ENCODE data around the gene LBP.

Gene LBP

GRCh38 chr20:38372806-38373205 lies 26.5 kb downstream of the LBP start:
- TF ChIP-seq EZH2phosphoT487 (IDR thresholded peaks at IDR 0.05; ENCODE audit: low read length) = no peak
- TF ChIP-seq CTCF (IDR thresholded peaks at IDR 0.05; ENCODE audit: low read length) = no peak
- no peak for TF ChIP-seq EZH2 (optimal IDR thresholded peaks at IDR 0.05; ENCODE audit: low read depth, low read length)
- H3K4me2 ChIP-seq (ENCODE audit: low read depth, low read length) = no peak overlapping the region
- no peaks in the 10 kb centered on the region for H4K20me1 ChIP-seq (ENCODE audit: insufficient read depth, low read length)
- H3K4me3 ChIP-seq (ENCODE audit: low read length) = no peak overlapping the region
- no peak overlapping the region for H2AFZ ChIP-seq (ENCODE audit: low read length)
- no peaks in the 10 kb centered on the region for H3K4me1 ChIP-seq (ENCODE audit: low read length)
- no peaks in the 10 kb centered on the region for H3K9me3 ChIP-seq (replicated peaks; ENCODE audit: insufficient read depth, low read length)
- peaks cover 10% of the 10 kb centered on the region; the same call in 1 of the 2 replicates for H3K27me3 ChIP-seq (replicated peaks; ENCODE audit: insufficient read depth, low read length)
- no peak overlapping the region for H3K9ac ChIP-seq (ENCODE audit: low read length)
- H3F3A ChIP-seq (ENCODE audit: insufficient read depth, low read length) = no peaks in the 10 kb centered on the region
- no peak overlapping the region for H3K27ac ChIP-seq (ENCODE audit: low read length)
- no peaks in the 10 kb centered on the region for H3K9me2 ChIP-seq (replicated peaks; ENCODE audit: insufficient read depth, low read length)
- no peaks in the 10 kb centered on the region for H3K79me2 ChIP-seq (ENCODE audit: low read length)
- DNase-seq = no peak
- H3K36me3 ChIP-seq (replicated peaks; ENCODE audit: insufficient read depth, low read length) = no peaks in the 10 kb centered on the region

- H3K9me3 ChIP-seq (replicated peaks; ENCODE audit: insufficient read depth, low read length) = no peaks in the 10 kb centered on the region
Observed at GRCh38 chr20:38373231-38373867, 27.1 kb downstream of the LBP start.

GRCh38 chr20:38373898-38374297 lies 27.6 kb downstream of the LBP start:
- no peak overlapping the region for H3K4me3 ChIP-seq (ENCODE audit: low read length)
- H3F3A ChIP-seq (ENCODE audit: insufficient read depth, low read length) = no peaks in the 10 kb centered on the region
- H4K20me1 ChIP-seq (ENCODE audit: insufficient read depth, low read length) = no peaks in the 10 kb centered on the region
- H3K4me2 ChIP-seq (ENCODE audit: low read depth, low read length) = no peak overlapping the region
- no peak for DNase-seq
- H3K9ac ChIP-seq (ENCODE audit: low read length) = no peak overlapping the region
- TF ChIP-seq EZH2 (optimal IDR thresholded peaks at IDR 0.05; ENCODE audit: low read depth, low read length) (no peak), CTCF (IDR thresholded peaks at IDR 0.05; ENCODE audit: low read length) (no peak), EZH2phosphoT487 (IDR thresholded peaks at IDR 0.05; ENCODE audit: low read length) (no peak)
- no peaks in the 10 kb centered on the region for H3K9me3 ChIP-seq (replicated peaks; ENCODE audit: insufficient read depth, low read length)
- H3K27ac ChIP-seq (ENCODE audit: low read length) = no peak overlapping the region
- H3K27me3 ChIP-seq (replicated peaks; ENCODE audit: insufficient read depth, low read length) = peaks cover 10% of the 10 kb centered on the region; the same call in 1 of the 2 replicates
- H3K36me3 ChIP-seq (replicated peaks; ENCODE audit: insufficient read depth, low read length) = no peaks in the 10 kb centered on the region
- H3K9me2 ChIP-seq (replicated peaks; ENCODE audit: insufficient read depth, low read length) = no peaks in the 10 kb centered on the region
- H2AFZ ChIP-seq (ENCODE audit: low read length) = no peak overlapping the region
- H3K79me2 ChIP-seq (ENCODE audit: low read length) = no peaks in the 10 kb centered on the region
- H3K4me1 ChIP-seq (ENCODE audit: low read length) = no peaks in the 10 kb centered on the region

More at GRCh38 chr20:38373231-38373867, 27.1 kb downstream of the LBP start:
- Histone ChIP-seq H3K27ac (ENCODE audit: low read length) (no peak overlapping the region; the same call in 1 of the 2 replicates), H2AFZ (ENCODE audit: low read length) (no peak overlapping the region), H3K4me1 (ENCODE audit: low read length) (no peaks in the 10 kb centered on the region), H3K9me2 (replicated peaks; ENCODE audit: insufficient read depth, low read length) (no peaks in the 10 kb centered on the region), H3K27me3 (replicated peaks; ENCODE audit: insufficient read depth, low read length) (peaks cover 10% of the 10 kb centered on the region; the same call in 1 of the 2 replicates), H3K4me3 (ENCODE audit: low read length) (no peak overlapping the region), H3K4me2 (ENCODE audit: low read depth, low read length) (no peak overlapping the region), H3K9ac (ENCODE audit: low read length) (no peak overlapping the region), H3F3A (ENCODE audit: insufficient read depth, low read length) (no peaks in the 10 kb centered on the region), H3K79me2 (ENCODE audit: low read length) (no peaks in the 10 kb centered on the region), H3K36me3 (replicated peaks; ENCODE audit: insufficient read depth, low read length) (no peaks in the 10 kb centered on the region), H4K20me1 (ENCODE audit: insufficient read depth, low read length) (no peaks in the 10 kb centered on the region)
- no peak for TF ChIP-seq EZH2phosphoT487 (IDR thresholded peaks at IDR 0.05; ENCODE audit: low read length)
- TF ChIP-seq EZH2 (optimal IDR thresholded peaks at IDR 0.05; ENCODE audit: low read depth, low read length) = no peak
- TF ChIP-seq CTCF (IDR thresholded peaks at IDR 0.05; ENCODE audit: low read length) = no peak
- DNase-seq = no peak

All from MM.1S (cell line).